Sigmoid colon (tissue), 7 donors: Measurements from ENCODE around the gene COA1. TPM values are rescaled to one million over a fixed set of nuclear protein-coding genes. Genes with fewer than 3 reads are reported as not detected.
A peak's percentile ranks its signal among the peaks of the same experiment; 100 is the strongest.

Experiments
- DNase-seq: peaks from one replicate; pipeline ENCODE4 v3.0.0-alpha.2; 2019
- H3K27ac ChIP-seq, 4 donors: fragments of 200-600 bp; sonication (generic); one replicate each; pipeline ENCODE4 v1.5.1; 2016 to 2019; ENCODE audit warnings: mild to moderate bottlenecking in 1 of 4
- H3K27me3 ChIP-seq, 3 donors: fragments of 200-600 bp; sonication (generic); one replicate each; pipeline ENCODE4 v1.5.1; 2019; ENCODE audit warnings: mild to moderate bottlenecking in 1 of 3
- H3K36me3 ChIP-seq, 4 donors: fragments of 200-600 bp; sonication (generic); one replicate each; pipeline ENCODE4 v1.5.1; 2016 to 2019
- H3K4me1 ChIP-seq, 4 donors: fragments of 200-600 bp; sonication (generic); one replicate each; pipeline ENCODE4 v1.5.1; 2017 to 2019
- H3K4me3 ChIP-seq, 4 donors: fragments of 200-600 bp; sonication (generic); one replicate each; pipeline ENCODE4 v1.5.1; 2017 to 2019; ENCODE audit warnings: mild to moderate bottlenecking in 2 of 4, moderate library complexity in 1 of 4
- H3K9me3 ChIP-seq, 4 donors: fragments of 200-600 bp in 3 of 4; sonication (generic) in 3 of 4; one replicate each; pipeline versions ENCODE4 v1.5.1 to v1.6.1; 2013 to 2019
- EP300 ChIP-seq, 4 donors: sonication (generic); formaldehyde crosslinking; IDR thresholded peaks; one replicate each; pipeline ENCODE4 v1.6.1; 2017; ENCODE audit warnings: antibody characterized with exemption in 4 of 4
- POLR2A ChIP-seq, 2 donors: fragments of 450-650 bp; IDR thresholded peaks; one replicate each; pipeline ENCODE4 v1.6.1; 2016; ENCODE audit warnings: antibody characterized with exemption in 2 of 2, mild to moderate bottlenecking in 2 of 2, moderate library complexity in 2 of 2
- POLR2AphosphoS5 ChIP-seq, 4 donors: sonication (generic); formaldehyde crosslinking; IDR thresholded peaks; one replicate each; pipeline ENCODE4 v1.6.1; 2017; ENCODE audit warnings: antibody characterized with exemption in 4 of 4
- WGBS, 2 donors: extraction: QIAGEN DNeasy Blood & Tissue Kit; methylation state at CpG; one replicate each; pipeline ENCODE4 v1.1.7; 2013; 5-methylcytosine and 5-hydroxymethylcytosine counted together
- intact Hi-C: fragments of 100-400 bp; cut with DNase I; formaldehyde crosslinking; loops from one replicate; pipeline ENCODE4 v1.15.1; 2023
- polyA plus RNA-seq, 3 donors: library from polyadenylated mRNA; stranded (reverse); fragments of 200-250 nt; gene quantifications; one replicate each; pipeline ENCODE4 v1.2.3, GENCODE V29; 2013
- total RNA-seq, 4 donors: library from RNA; depleted of rRNA; stranded (reverse); fragments of >200 nt; gene quantifications; one replicate each; pipeline ENCODE4 v1.1.0, GENCODE V29; 2016
- TF ChIP-seq, protein P1 (sequence below), 4 experiments: fragments of 450-650 bp in 3 of 4; fragments of 200-600 bp in 1 of 4; IDR thresholded peaks; one replicate each; pipeline ENCODE4 v1.5.1; 2016 to 2019; ENCODE audit warnings: antibody characterized with exemption in 4 of 4, mild to moderate bottlenecking in 3 of 4, moderate library complexity in 2 of 4
- donor health status: healthy with polysubstance abuse.
- donor health status: Bipolar disorder and iron deficiency.
- donor health status: healthy.

The COA1 gene
- total and polyA plus RNA-seq, 7 donors, result 31.2 to 61.2 (median 42.6) TPM

DNA sequence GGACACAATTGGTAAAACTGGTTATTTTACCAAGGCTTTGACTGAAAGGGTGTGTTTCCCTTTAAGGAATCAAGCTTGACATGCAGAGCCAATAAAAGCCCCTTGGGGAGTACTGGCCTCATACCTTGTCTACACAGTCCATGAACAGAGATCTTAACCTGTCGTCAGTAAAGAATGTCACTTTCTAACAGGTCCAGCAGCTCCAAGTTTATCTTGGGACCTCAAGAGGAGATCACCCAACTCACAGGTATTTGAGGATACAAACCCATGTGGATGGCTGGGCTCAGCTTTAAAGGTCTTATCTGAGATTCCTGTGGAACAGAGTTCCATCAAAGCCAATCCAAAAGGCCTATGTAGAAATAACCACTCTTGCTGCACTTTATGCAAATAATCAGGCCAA lies 61.3 kb downstream of the COA1 start:
- peaks cover 0 to 39% (median 26%) of the 10 kb centered on the region in 4 donors for H3K4me1 ChIP-seq
- H3K36me3 ChIP-seq, result no peaks in the 10 kb centered on the region
- no peak overlapping the region for H3K27ac ChIP-seq
- no peak overlapping the region for H3K4me3 ChIP-seq
- no peak for DNase-seq
- intact Hi-C loops, result no loop called here
- WGBS, 2 donors, result 95 to 99% methylated on average over 1 of the region's 1 CpG
- H3K27me3 ChIP-seq, result no peaks in the 10 kb centered on the region
- TF ChIP-seq EP300 (IDR thresholded peaks at IDR 0.05), result no peak
- TF ChIP-seq POLR2A (IDR thresholded peaks at IDR 0.05), result no peak
- TF ChIP-seq, protein P1, sequence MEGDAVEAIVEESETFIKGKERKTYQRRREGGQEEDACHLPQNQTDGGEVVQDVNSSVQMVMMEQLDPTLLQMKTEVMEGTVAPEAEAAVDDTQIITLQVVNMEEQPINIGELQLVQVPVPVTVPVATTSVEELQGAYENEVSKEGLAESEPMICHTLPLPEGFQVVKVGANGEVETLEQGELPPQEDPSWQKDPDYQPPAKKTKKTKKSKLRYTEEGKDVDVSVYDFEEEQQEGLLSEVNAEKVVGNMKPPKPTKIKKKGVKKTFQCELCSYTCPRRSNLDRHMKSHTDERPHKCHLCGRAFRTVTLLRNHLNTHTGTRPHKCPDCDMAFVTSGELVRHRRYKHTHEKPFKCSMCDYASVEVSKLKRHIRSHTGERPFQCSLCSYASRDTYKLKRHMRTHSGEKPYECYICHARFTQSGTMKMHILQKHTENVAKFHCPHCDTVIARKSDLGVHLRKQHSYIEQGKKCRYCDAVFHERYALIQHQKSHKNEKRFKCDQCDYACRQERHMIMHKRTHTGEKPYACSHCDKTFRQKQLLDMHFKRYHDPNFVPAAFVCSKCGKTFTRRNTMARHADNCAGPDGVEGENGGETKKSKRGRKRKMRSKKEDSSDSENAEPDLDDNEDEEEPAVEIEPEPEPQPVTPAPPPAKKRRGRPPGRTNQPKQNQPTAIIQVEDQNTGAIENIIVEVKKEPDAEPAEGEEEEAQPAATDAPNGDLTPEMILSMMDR (IDR thresholded peaks at IDR 0.05), result no peak
- TF ChIP-seq POLR2AphosphoS5 (IDR thresholded peaks at IDR 0.05), result no peak
- no peaks in the 10 kb centered on the region for H3K9me3 ChIP-seq

DNA sequence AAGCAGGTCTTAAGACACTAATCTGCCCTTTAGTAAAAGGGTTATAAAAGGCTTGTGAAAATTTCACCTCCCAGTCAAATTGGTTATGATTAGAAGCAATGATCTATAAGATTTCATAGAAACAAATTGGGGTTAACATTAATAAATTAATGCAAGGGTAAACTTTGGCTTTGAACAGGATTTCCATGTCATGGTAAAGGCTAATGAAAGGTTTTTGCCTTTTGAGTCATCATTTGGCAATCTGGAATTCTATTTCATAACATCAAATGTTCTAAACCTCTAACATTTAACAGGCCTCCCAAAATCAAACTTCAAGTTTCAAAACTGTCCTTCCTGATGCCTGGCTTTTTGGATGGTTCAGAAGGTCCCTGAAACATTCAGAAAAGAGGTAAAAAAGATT lies 62.4 kb downstream of the COA1 start:
- DNase-seq, result no peak
- TF ChIP-seq POLR2AphosphoS5 (IDR thresholded peaks at IDR 0.05), result peak in 1 of 4 donors; percentile 11
- no peak for TF ChIP-seq POLR2A (IDR thresholded peaks at IDR 0.05)
- no peak for TF ChIP-seq EP300 (IDR thresholded peaks at IDR 0.05)
- TF ChIP-seq, protein P1 (IDR thresholded peaks at IDR 0.05), result no peak
- Histone ChIP-seq H3K4me3 (no peak overlapping the region), H3K27me3 (no peaks in the 10 kb centered on the region), H3K27ac (no peak overlapping the region), H3K9me3 (no peaks in the 10 kb centered on the region), H3K36me3 (no peaks in the 10 kb centered on the region), H3K4me1 (peaks cover 0 to 39% (median 26%) of the 10 kb centered on the region in 4 donors)
- intact Hi-C loops, result no loop called here

DNA sequence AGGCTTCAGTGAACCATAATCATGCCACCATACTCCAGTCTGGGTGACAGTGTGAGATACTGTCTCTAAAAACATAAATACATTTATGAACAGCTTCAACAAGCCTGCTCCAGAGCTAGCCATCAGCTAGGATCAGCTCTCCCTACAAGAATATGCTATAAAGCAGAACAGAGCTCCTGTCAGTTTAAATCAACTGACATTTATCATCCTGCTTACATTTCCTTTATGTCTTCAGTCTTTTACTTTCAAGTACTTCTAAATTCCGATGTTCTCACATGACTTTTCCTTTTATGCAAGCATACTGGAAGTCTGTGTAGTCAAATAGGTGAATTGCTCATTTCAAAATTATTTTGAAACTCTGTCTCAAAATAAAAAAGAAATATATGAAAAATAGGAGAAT lies 64.6 kb downstream of the COA1 start:
- Histone ChIP-seq H3K4me1 (peaks cover 0 to 28% (median 18%) of the 10 kb centered on the region in 4 donors), H3K36me3 (no peaks in the 10 kb centered on the region), H3K9me3 (no peaks in the 10 kb centered on the region), H3K27me3 (no peaks in the 10 kb centered on the region), H3K27ac (peak overlapping the region in 2 of 4 donors; percentile 32 to 43), H3K4me3 (no peak overlapping the region)
- peak in 3 of 4 donors; percentile 35 to 58 (median 55) for TF ChIP-seq POLR2AphosphoS5 (IDR thresholded peaks at IDR 0.05)
- TF ChIP-seq POLR2A (IDR thresholded peaks at IDR 0.05), result no peak
- peak in 1 of 4 donors; percentile 21 for TF ChIP-seq EP300 (IDR thresholded peaks at IDR 0.05)
- TF ChIP-seq, protein P1 (IDR thresholded peaks at IDR 0.05), result no peak
- DNase-seq, result no peak
- 1 to 49% methylated on average over 1 of the region's 1 CpG for WGBS, 2 donors
- intact Hi-C loops, result no loop called here

DNA sequence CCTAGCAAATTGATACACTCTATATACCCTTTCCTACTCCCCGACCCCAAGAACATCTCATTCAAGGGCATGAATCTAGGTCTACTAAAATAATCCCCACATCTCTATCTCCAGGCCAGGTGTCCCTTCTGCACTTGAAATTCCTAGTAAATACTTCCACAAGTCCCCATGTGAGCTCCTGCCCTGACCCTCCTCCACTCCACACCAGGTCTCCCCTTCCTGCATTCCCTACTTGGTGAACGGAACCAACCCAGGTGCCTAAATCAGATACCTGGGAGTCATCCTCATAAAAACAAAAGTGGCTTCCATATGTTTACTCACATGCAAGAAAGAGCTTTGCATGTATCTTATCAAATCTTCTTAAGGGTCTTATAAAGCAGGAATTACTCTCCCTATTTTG lies 69.2 kb downstream of the COA1 start:
- intact Hi-C loops, result no loop called here
- TF ChIP-seq, protein P1 (IDR thresholded peaks at IDR 0.05), result no peak
- TF ChIP-seq POLR2A (IDR thresholded peaks at IDR 0.05), result no peak
- no peak for TF ChIP-seq EP300 (IDR thresholded peaks at IDR 0.05)
- TF ChIP-seq POLR2AphosphoS5 (IDR thresholded peaks at IDR 0.05), result no peak
- Histone ChIP-seq H3K4me3 (no peak overlapping the region), H3K36me3 (no peaks in the 10 kb centered on the region), H3K27me3 (no peaks in the 10 kb centered on the region), H3K9me3 (no peaks in the 10 kb centered on the region), H3K27ac (no peak overlapping the region), H3K4me1 (peaks cover 0 to 16% (median 12%) of the 10 kb centered on the region in 4 donors)
- no peak for DNase-seq
- 96 to 97% methylated on average over 2 of the region's 2 CpGs for WGBS, 2 donors

- intact Hi-C loops, result no loop called here
- Histone ChIP-seq H3K27me3 (no peaks in the 10 kb centered on the region), H3K9me3 (no peaks in the 10 kb centered on the region), H3K4me1 (peaks cover 0 to 10% (median 7%) of the 10 kb centered on the region in 4 donors), H3K36me3 (no peaks in the 10 kb centered on the region), H3K4me3 (no peak overlapping the region), H3K27ac (no peak overlapping the region)
- no peak for DNase-seq
- TF ChIP-seq POLR2AphosphoS5 (IDR thresholded peaks at IDR 0.05), result no peak
- TF ChIP-seq, protein P1 (IDR thresholded peaks at IDR 0.05), result no peak
- TF ChIP-seq POLR2A (IDR thresholded peaks at IDR 0.05), result no peak
- TF ChIP-seq EP300 (IDR thresholded peaks at IDR 0.05), result no peak
These were observed 69.8 kb downstream of the COA1 start for GRCh38 chr7:43659549-43659896.
